K562 (cell line): Measurements from ENCODE around the gene ARRDC5. TPM values are rescaled to one million over a fixed set of nuclear protein-coding genes. Genes with fewer than 3 reads are reported as not detected.

ENCODE experiments used
- ATAC-seq: fragments of 200-7000 bp; cut with Tn5 transposase; 3 replicates; pipeline ENCODE4 v1.9.1; 2020; ENCODE audit warnings: moderate library complexity
- Bru-seq: library from RNA; stranded (reverse); fragments of 400-500 nt; gene quantifications from one replicate; lab custom pipeline; 2021; lab: Mats Ljungman, UMichigan
- BruChase-seq, 2 experiments: library from RNA; stranded (reverse); fragments of 400-500 nt; gene quantifications; one replicate each; lab custom pipeline; 2021; lab: Mats Ljungman, UMichigan
- BruUV-seq: library from RNA; stranded (reverse); fragments of 400-500 nt; replicated peaks from 2 replicates; lab custom pipeline; 2021; lab: Mats Ljungman, UMichigan
- CTCF ChIA-PET: fragments of 300-600 bp; formaldehyde crosslinking; extraction: SDS; loops from one replicate; lab custom pipeline; 2021; ENCODE audit warnings: low intra/inter-chr PET ratio; lab: Yijun Ruan, JAX
- POLR2A ChIA-PET: fragments of 300-600, 350-650 bp; sonication (Branson Sonifier 250); formaldehyde crosslinking; extraction: SDS; loops from one replicate; lab custom pipeline; 2021; ENCODE audit warnings: antibody characterized with exemption, inconsistent platforms; lab: Yijun Ruan, JAX
- DNase-seq, 4 experiments: peaks; one replicate each; pipeline versions ENCODE4 v3.0.0 to v3.0.0-alpha.2; 2011 to 2018; ENCODE audit warnings: low spot score in 3 of 4, mixed read lengths in 3 of 4; ENCODE audit errors: extremely low read depth in 1 of 4
- FAIRE-seq: peaks from 2 replicates; lab custom pipeline; 2011; peaks lifted over from hg19 to GRCh38; lab: Jason Lieb, UNC
- H2AFZ ChIP-seq: 2 replicates; pipeline ENCODE4 v1.6.0; 2011; ENCODE audit warnings: low read depth, low read length, control low read depth, inconsistent platforms
- H3K27ac ChIP-seq: fragments of 200-600 bp; 3 replicates; pipeline ENCODE4 v1.8.0; 2011; ENCODE audit warnings: low read depth, mild to moderate bottlenecking, control low read depth, inconsistent platforms, low read length, moderate library complexity, mixed read lengths; ENCODE audit errors: extremely low read depth
- H3K27me3 ChIP-seq, 2 experiments: fragments of 300-600 bp in 1 of 2; 2 replicates in 1 of 2; 3 replicates in 1 of 2; pipeline versions ENCODE4 v1.6.0 to v1.8.0; 2011; ENCODE audit warnings: inconsistent platforms in 2 of 2, low read length in 2 of 2, mild to moderate bottlenecking in 1 of 2, mixed read lengths in 1 of 2, moderate library complexity in 1 of 2; ENCODE audit not compliant: control insufficient read depth in 2 of 2, insufficient read depth in 2 of 2
- H3K36me3 ChIP-seq: fragments of 300-600 bp; 3 replicates; pipeline ENCODE4 v1.8.0; 2011; ENCODE audit warnings: mild to moderate bottlenecking, low read length, inconsistent platforms; ENCODE audit not compliant: control insufficient read depth, insufficient read depth
- H3K4me1 ChIP-seq, 2 experiments: fragments of 200-600 bp in 1 of 2; replicated peaks in 1 of 2; 2 replicates in 1 of 2; 3 replicates in 1 of 2; pipeline versions ENCODE4 v1.5.1 to v1.8.0; 2011; ENCODE audit warnings: inconsistent platforms in 2 of 2, low read length in 2 of 2, mild to moderate bottlenecking in 1 of 2, mixed read lengths in 1 of 2, moderate library complexity in 1 of 2; ENCODE audit not compliant: control insufficient read depth in 2 of 2, insufficient read depth in 2 of 2
- H3K4me2 ChIP-seq: 2 replicates; pipeline ENCODE4 v1.6.1; 2011; ENCODE audit warnings: low read length, control low read depth, inconsistent platforms, mixed read lengths; ENCODE audit not compliant: insufficient read depth
- H3K4me3 ChIP-seq: fragments of 200-600 bp; sonication (generic), shearing (Covaris generic); 2 replicates; pipeline ENCODE4 v1.5.1; 2016; ENCODE audit warnings: control low read depth, inconsistent platforms
- H3K79me2 ChIP-seq: fragments of 200-600 bp; 3 replicates; pipeline ENCODE4 v1.8.0; 2011; ENCODE audit warnings: low read length, inconsistent platforms; ENCODE audit not compliant: control insufficient read depth, insufficient read depth
- H3K9ac ChIP-seq, 2 experiments: 2 replicates each; pipeline versions ENCODE4 v1.6.0 to v1.6.1; 2011; ENCODE audit warnings: low read depth in 2 of 2, low read length in 2 of 2, control low read depth in 1 of 2, inconsistent platforms in 1 of 2, mild to moderate bottlenecking in 1 of 2, mixed read lengths in 1 of 2; ENCODE audit not compliant: insufficient read depth in 1 of 2
- H3K9me1 ChIP-seq: one replicate; pipeline ENCODE4 v1.6.0; 2011; ENCODE audit warnings: inconsistent platforms, mild to moderate bottlenecking, low read length, moderate library complexity; ENCODE audit not compliant: control insufficient read depth, insufficient read depth
- H3K9me3 ChIP-seq: replicated peaks from 2 replicates; pipeline ENCODE4 v1.5.1; 2011; ENCODE audit warnings: low read depth, low read length, inconsistent platforms; ENCODE audit not compliant: control insufficient read depth, insufficient read depth
- H4K20me1 ChIP-seq: replicated peaks from 2 replicates; pipeline ENCODE4 v1.6.1; 2011; ENCODE audit warnings: low read length, inconsistent platforms, mixed read lengths; ENCODE audit not compliant: control insufficient read depth, insufficient read depth
- ARHGAP35 ChIP-seq: fragments of 450-650 bp; IDR thresholded peaks from 2 replicates; pipeline ENCODE4 v1.6.1; 2018; ENCODE audit not compliant: partially characterized antibody
- COPS2 ChIP-seq: fragments of 450-650 bp; conservative IDR thresholded peaks from 2 replicates; pipeline ENCODE4 v1.6.1; 2016; ENCODE audit warnings: mild to moderate bottlenecking, moderate library complexity
- DDX20 ChIP-seq: fragments of 450-650 bp; IDR thresholded peaks from 2 replicates; pipeline ENCODE4 v1.6.1; 2016; ENCODE audit warnings: missing genetic modification characterization, low read depth, mild to moderate bottlenecking, missing compliant biosample characterization, moderate library complexity
- FOXJ3 ChIP-seq: sonication (generic); formaldehyde crosslinking; IDR thresholded peaks from 2 replicates; pipeline ENCODE4 v1.4.0; 2020; ENCODE audit warnings: mild to moderate bottlenecking, missing genetic modification reagents
- HNRNPH1 ChIP-seq: fragments of 200-400 bp; formaldehyde crosslinking; optimal IDR thresholded peaks from 2 replicates; pipeline ENCODE3; 2017; ENCODE audit warnings: low read depth, mild to moderate bottlenecking, low read length, moderate library complexity
- MNT ChIP-seq, 2 experiments: fragments of 450-650 bp; conservative IDR thresholded peaks; 2 replicates each; pipeline ENCODE4 v1.6.1; 2017; ENCODE audit warnings: mild to moderate bottlenecking in 2 of 2, moderate library complexity in 2 of 2
- MTF1 ChIP-seq: fragments of 250-450 bp; sonication (Bioruptor Pico); IDR thresholded peaks from 2 replicates; pipeline ENCODE4 v1.9.0; 2021; ENCODE audit warnings: moderate library complexity, mild to moderate bottlenecking, inconsistent platforms, borderline replicate concordance
- RBM22 ChIP-seq: fragments of 200-400 bp; formaldehyde crosslinking; IDR thresholded peaks from 2 replicates; pipeline ENCODE4 v1.6.1; 2018; ENCODE audit warnings: low read length, low read depth; ENCODE audit not compliant: poor library complexity, severe bottlenecking
- SREBF2 ChIP-seq: sonication (generic); formaldehyde crosslinking; IDR thresholded peaks from 2 replicates; pipeline ENCODE4 v1.4.0; 2020; ENCODE audit warnings: mild to moderate bottlenecking, missing genetic modification reagents
- SUPT5H ChIP-seq: fragments of 450-650 bp; IDR thresholded peaks from 2 replicates; pipeline ENCODE4 v1.6.1; 2016
- U2AF1 ChIP-seq: fragments of 200-400 bp; formaldehyde crosslinking; optimal IDR thresholded peaks from 2 replicates; pipeline ENCODE3; 2017; ENCODE audit warnings: mild to moderate bottlenecking, low read depth, low read length, moderate library complexity
- ZNF224 ChIP-seq: sonication (generic); formaldehyde crosslinking; IDR thresholded peaks from 2 replicates; pipeline ENCODE4 v1.8.0; 2022; ENCODE audit warnings: mild to moderate bottlenecking, missing genetic modification reagents
- ZNF263 ChIP-seq: sonication (generic); formaldehyde crosslinking; IDR thresholded peaks from 2 replicates; pipeline ENCODE4 v1.8.0; 2022; ENCODE audit warnings: mild to moderate bottlenecking, missing genetic modification reagents, borderline replicate concordance
- ZNF324 ChIP-seq: fragments of 250-450 bp; sonication (Bioruptor Pico); IDR thresholded peaks from 2 replicates; pipeline ENCODE4 v1.4.0; 2020; ENCODE audit warnings: mild to moderate bottlenecking
- ZNF57 ChIP-seq: fragments of 450-650 bp; formaldehyde crosslinking; IDR thresholded peaks from 2 replicates; pipeline ENCODE4 v1.4.0; 2020; ENCODE audit warnings: mild to moderate bottlenecking, moderate library complexity
- WGBS: fragments of 100-300 bp; shearing (Covaris generic); methylation state at CpG from one replicate; pipeline ENCODE4 v1.1.6; 2016; ENCODE audit warnings: low coverage, mixed read lengths; ENCODE audit not compliant: insufficient coverage; ENCODE audit errors: missing lambda C conversion rate; 5-methylcytosine and 5-hydroxymethylcytosine counted together
- in situ Hi-C: fragments of 300-500 bp; cut with MboI; formaldehyde crosslinking; loops from 4 replicates; pipeline ENCODE4 v1.15.0; 2018; ENCODE audit warnings: inconsistent platforms, mixed read lengths
- intact Hi-C: fragments of 100-400 bp; cut with micrococcal nuclease; formaldehyde crosslinking; loops from 2 replicates; pipeline ENCODE4 v1.14.2; 2022
- long read RNA-seq, 3 experiments: library from polyadenylated mRNA in 2 of 3; library from RNA in 1 of 3; unstranded in 2 of 3; stranded (forward) in 1 of 3; transcript quantifications; one replicate each; pipeline ENCODE4 v2.0.0, GENCODE V29; 2019 to 2022
- polyA minus RNA-seq, 3 experiments: library from RNA; depleted of rRNA, polyadenylated mRNA; stranded (reverse); fragments of >200 nt; gene quantifications; 2 replicates each; pipeline ENCODE4 v1.2.3, GENCODE V29; 2011
- polyA plus RNA-seq, 8 experiments: library from polyadenylated mRNA; depleted of rRNA in 4 of 8; stranded (reverse) in 5 of 8; unstranded in 3 of 8; fragments of >200 nt; fragmentation: Nextera tagmentation in 2 of 8; fragmentation: Illumina TruSeq in 1 of 8; extraction: Ambion mirVana in 2 of 8; extraction: Trizol in 1 of 8; gene quantifications; 2 replicates each; pipeline versions ENCODE4 v1.2.1 to v1.2.3, GENCODE V29; 2011 to 2014; ENCODE audit warnings: inconsistent platforms in 1 of 8, missing spikeins in 1 of 8
- total RNA-seq, 7 experiments: library from RNA; depleted of rRNA in 6 of 7; stranded (reverse); fragments of >200 nt in 6 of 7; fragmentation: Illumina TruSeq in 2 of 7; extraction: Trizol in 2 of 7; gene quantifications; 2 replicates each; pipeline versions ENCODE4 v1.2.1 to v1.2.3, GENCODE V29; 2011 to 2021; ENCODE audit warnings: low replicate concordance in 1 of 7
- TF ChIP-seq, protein P1 (sequence below): fragments of 450-650 bp; IDR thresholded peaks from one replicate; pipeline ENCODE4 v1.6.1; 2018; ENCODE audit warnings: mild to moderate bottlenecking, moderate library complexity; ENCODE audit not compliant: partially characterized antibody

ARRDC5 gene
- not detected in 2 replicates for total RNA-seq (2011; cell fraction: chromatin; rRNA removed; ENCODE audit: low replicate concordance)
- total RNA-seq (2011; cell fraction: nucleolus; rRNA removed), result not detected in 2 replicates
- not detected in 2 replicates for total RNA-seq (2011; cell fraction: nucleoplasm; rRNA removed)
- total RNA-seq (2014; rRNA removed) (not detected in 2 replicates), total RNA-seq (2014; rRNA removed; fragmentation: Illumina TruSeq; extraction: Trizol) (not detected in 2 replicates), total RNA-seq (2015; rRNA removed; fragmentation: Illumina TruSeq; extraction: Trizol) (not detected in 2 replicates), total RNA-seq (2021) (not detected in 2 replicates), polyA plus RNA-seq (2011; rRNA removed) (not detected in 2 replicates), polyA plus RNA-seq (2014; fragmentation: Illumina TruSeq; extraction: Trizol) (not detected in 2 replicates), polyA plus RNA-seq (2014; fragmentation: Nextera tagmentation; extraction: Ambion mirVana) (not detected), polyA plus RNA-seq (2014; rRNA removed) (not detected in 2 replicates), polyA minus RNA-seq (2011; rRNA and poly(A)+ RNA removed) (not detected in 2 replicates), Bru-seq, nascent RNA (not detected), BruChase-seq, experiment 1, labeled RNA remaining after a 2-hour chase (percentile 1 among the genes with signal in this experiment), BruChase-seq, experiment 2, labeled RNA remaining after a 6-hour chase (not detected)
- polyA plus RNA-seq (2011; cell fraction: cytosol; rRNA removed), result not detected in 2 replicates
- polyA plus RNA-seq (2011; cell fraction: nucleus; rRNA removed), result not detected in 2 replicates
- polyA plus RNA-seq (2012), result not detected in 2 replicates
- not detected in 2 replicates for polyA minus RNA-seq (2011; cell fraction: cytosol; rRNA and poly(A)+ RNA removed)
- not detected in 2 replicates for polyA minus RNA-seq (2011; cell fraction: nucleus; rRNA and poly(A)+ RNA removed)
- long read RNA-seq, experiment 1, result 0 reads
- long read RNA-seq, experiment 2, result 0 reads
- long read RNA-seq, experiment 3, result 0 reads

DNA sequence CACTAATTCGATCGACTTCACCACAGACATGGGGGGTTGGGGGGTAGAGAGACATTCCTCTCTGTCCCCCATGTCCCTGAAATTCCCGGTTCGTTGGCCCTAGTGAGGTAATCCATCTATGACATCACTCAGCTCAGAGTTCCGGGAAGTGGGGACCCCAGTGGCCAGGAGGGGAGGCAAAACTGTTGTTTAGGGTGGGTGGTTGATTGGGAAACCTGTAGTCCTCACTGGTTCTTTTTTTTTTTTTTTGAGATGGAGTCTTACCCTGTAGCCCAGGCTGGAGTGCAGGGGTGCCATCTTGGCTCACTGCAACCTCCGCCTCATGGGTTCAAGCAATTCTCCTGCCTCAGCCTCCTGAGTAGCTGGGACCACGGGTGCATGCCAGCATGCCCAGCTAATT lies at the start of gene ARRDC5:
TSS of gene ARRDC5 (minus strand) at position 101 of the 400 bp plus-strand sequence. CDS start at position 30, 71 bp downstream.
- H3K27me3 ChIP-seq, result no peaks in the 10 kb centered on the region
- ChIA-PET CTCF (no interaction called here), POLR2A (interaction anchor here (0.6 to 1.6 kb wide), 2 partner anchors 12 to 621 kb away, joined by 4 to 5 read pairs; no protein-coding TSS in a partner anchor)
- H3K4me2 ChIP-seq, result no peak within 1 kb of the TSS
- no peaks in the 10 kb centered on the region for H3K36me3 ChIP-seq
- DNase-seq (no peak), ATAC-seq (no peak), FAIRE-seq (no peak)
- no peak within 1 kb of the TSS for H3K27ac ChIP-seq
- peak within 1 kb of the TSS; percentile 55; the same call in 1 of the 2 replicates for H2AFZ ChIP-seq
- no peaks in the 10 kb centered on the region for H3K79me2 ChIP-seq
- no peak within 1 kb of the TSS for H3K9ac ChIP-seq
- BruUV-seq, result no TSS peak
- H3K9me1 ChIP-seq, result no peaks in the 10 kb centered on the region
- TF ChIP-seq, protein P1, sequence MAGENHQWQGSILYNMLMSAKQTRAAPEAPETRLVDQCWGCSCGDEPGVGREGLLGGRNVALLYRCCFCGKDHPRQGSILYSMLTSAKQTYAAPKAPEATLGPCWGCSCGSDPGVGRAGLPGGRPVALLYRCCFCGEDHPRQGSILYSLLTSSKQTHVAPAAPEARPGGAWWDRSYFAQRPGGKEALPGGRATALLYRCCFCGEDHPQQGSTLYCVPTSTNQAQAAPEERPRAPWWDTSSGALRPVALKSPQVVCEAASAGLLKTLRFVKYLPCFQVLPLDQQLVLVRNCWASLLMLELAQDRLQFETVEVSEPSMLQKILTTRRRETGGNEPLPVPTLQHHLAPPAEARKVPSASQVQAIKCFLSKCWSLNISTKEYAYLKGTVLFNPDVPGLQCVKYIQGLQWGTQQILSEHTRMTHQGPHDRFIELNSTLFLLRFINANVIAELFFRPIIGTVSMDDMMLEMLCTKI, result no peak
- TF ChIP-seq ZNF263 (CRISPR knock-in tag) (no peak), ZNF324 (no peak), DDX20 (tag) (no peak), ARHGAP35 (no peak), SUPT5H (no peak), COPS2 (no peak), FOXJ3 (CRISPR knock-in tag) (no peak), HNRNPH1 (no peak), ZNF224 (CRISPR knock-in tag) (no peak), RBM22 (no peak), MNT (conservative IDR thresholded peaks at IDR 0.05) (no peak), U2AF1 (no peak), MTF1 (CRISPR knock-in tag) (no peak), SREBF2 (CRISPR knock-in tag) (no peak), ZNF57 (no peak)
- TF ChIP-seq, all 486 proteins: peak for 0
- H4K20me1 ChIP-seq, result no peaks in the 10 kb centered on the region
- in situ Hi-C loops, result no loop called here
- WGBS, result 36% methylated on average over 7 of the region's 7 CpGs
- intact Hi-C loops, result no loop called here
- H3K4me1 ChIP-seq, result no peaks in the 10 kb centered on the region; a peak in 3 of 5 replicates
- no peaks in the 10 kb centered on the region for H3K9me3 ChIP-seq
- H3K4me3 ChIP-seq, result no peak within 1 kb of the TSS
